ENCODE measurements around the gene LRBA. TPM values are rescaled to one million over a fixed set of nuclear protein-coding genes. Genes with fewer than 3 reads are reported as not detected.

LRBA gene
- total RNA-seq, 1 experiment from 2014 or later = 11.2 TPM

GRCh38 chr4:150875367-150875766 is 139.7 kb downstream of the LRBA start:
- DNase-seq (ENCODE audit: low read depth) = no peak

- no peak for DNase-seq (ENCODE audit: low read depth)
Observed at GRCh38 chr4:150874338-150875226, 140.5 kb downstream of the LRBA start.

GRCh38 chr4:150867148-150867547 is 147.9 kb downstream of the LRBA start:
- peak; percentile 29 for DNase-seq (ENCODE audit: low read depth)

- DNase-seq (ENCODE audit: low read depth) = no peak
Observed at GRCh38 chr4:150863456-150863855, 151.6 kb downstream of the LRBA start.

GRCh38 chr4:150862829-150863228 is 152.3 kb downstream of the LRBA start:
- DNase-seq (ENCODE audit: low read depth) = no peak

- no peak for DNase-seq (ENCODE audit: low read depth)
Observed at GRCh38 chr4:150859453-150859852, 155.6 kb downstream of the LRBA start.

- no peak for DNase-seq (ENCODE audit: low read depth)
Observed at GRCh38 chr4:150855981-150856510, 159.0 kb downstream of the LRBA start.

GRCh38 chr4:150854600-150854999 is 160.5 kb downstream of the LRBA start:
- DNase-seq (ENCODE audit: low read depth) = no peak

GRCh38 chr4:150853882-150854281 is 161.2 kb downstream of the LRBA start:
- no peak for DNase-seq (ENCODE audit: low read depth)

GRCh38 chr4:150852216-150852615 is 162.9 kb downstream of the LRBA start:
- DNase-seq (ENCODE audit: low read depth) = no peak

- DNase-seq (ENCODE audit: low read depth) = no peak
Observed at GRCh38 chr4:150849016-150849415, 166.1 kb downstream of the LRBA start.

- DNase-seq (ENCODE audit: low read depth) = no peak
Observed at GRCh38 chr4:150828159-150828558, 186.9 kb downstream of the LRBA start.

- no peak for DNase-seq (ENCODE audit: low read depth)
Observed at GRCh38 chr4:150827226-150827625, 187.9 kb downstream of the LRBA start.

- no peak for DNase-seq (ENCODE audit: low read depth)
Observed at GRCh38 chr4:150826306-150826705, 188.8 kb downstream of the LRBA start.

- DNase-seq (ENCODE audit: low read depth) = no peak
Observed at GRCh38 chr4:150822407-150822806, 192.7 kb downstream of the LRBA start.

- DNase-seq (ENCODE audit: low read depth) = no peak
Observed at GRCh38 chr4:150821641-150822040, 193.4 kb downstream of the LRBA start.

- no peak for DNase-seq (ENCODE audit: low read depth)
Observed at GRCh38 chr4:150820409-150820808, 194.7 kb downstream of the LRBA start.

GRCh38 chr4:150818661-150819060 is 196.4 kb downstream of the LRBA start:
- no peak for DNase-seq (ENCODE audit: low read depth)

- DNase-seq (ENCODE audit: low read depth) = no peak
Observed at GRCh38 chr4:150817804-150818528, 197.1 kb downstream of the LRBA start.

GRCh38 chr4:150817017-150817416 is 198.1 kb downstream of the LRBA start:
- no peak for DNase-seq (ENCODE audit: low read depth)

GRCh38 chr4:150816491-150816890 is 198.6 kb downstream of the LRBA start:
- no peak for DNase-seq (ENCODE audit: low read depth)

- no peak for DNase-seq (ENCODE audit: low read depth)
Observed at GRCh38 chr4:150814873-150815272, 200.2 kb downstream of the LRBA start.

All from Daoy (cell line).